SU-DHL-6 (cell line): Measurements from ENCODE around the gene LETM1.

Source experiments
- CTCF ChIP-seq: fragments of 200-600 bp; sonication (generic); IDR thresholded peaks from one replicate; pipeline ENCODE4 v1.5.1; 2017; ENCODE audit warnings: antibody characterized with exemption, mild to moderate bottlenecking, low read length, moderate library complexity; ENCODE audit not compliant: insufficient read depth, poor library complexity, severe bottlenecking
- EZH2phosphoT487 ChIP-seq: fragments of 200-600 bp; sonication (generic), shearing (Covaris generic); conservative IDR thresholded peaks from 2 replicates; pipeline ENCODE4 v1.6.1; 2018; ENCODE audit warnings: mild to moderate bottlenecking, antibody characterized with exemption, low read length, moderate library complexity, mixed read lengths

GRCh38 chr4:1773754-1774153 is 82.2 kb downstream of the LETM1 start:
- no peak for TF ChIP-seq CTCF
- no peak for TF ChIP-seq EZH2phosphoT487
